OCI-LY7 (cell line): Measurements from ENCODE around the gene SNPH. TPM values are rescaled to one million over a fixed set of nuclear protein-coding genes. Genes with fewer than 3 reads are reported as not detected.
A peak's percentile ranks its signal among the peaks of the same experiment; 100 is the strongest.
"Not testable (repeated sequence)": the region's sequence is repeated elsewhere in the genome, so short reads cannot be mapped to it uniquely, and the experiment has no call there.

Experiments
- Bru-seq: library from RNA; stranded (reverse); fragments of 400-500 nt; gene quantifications from one replicate; lab custom pipeline; 2021; lab: Mats Ljungman, UMichigan
- BruChase-seq, 2 experiments: library from RNA; stranded (reverse); fragments of 400-500 nt; gene quantifications; one replicate each; lab custom pipeline; 2021; lab: Mats Ljungman, UMichigan
- BruUV-seq: library from RNA; stranded (reverse); fragments of 400-500 nt; replicated peaks from 2 replicates; lab custom pipeline; 2021; lab: Mats Ljungman, UMichigan
- CTCF ChIA-PET: fragments of 300-600 bp; sonication (Branson Sonifier 250); formaldehyde crosslinking; loops from one replicate; lab custom pipeline; 2022; ENCODE audit warnings: antibody characterized with exemption; ENCODE audit not compliant: unreplicated experiment; lab: Charles Lee
- POLR2A ChIA-PET: fragments of 300-600 bp; sonication (Branson Sonifier 250); formaldehyde crosslinking; loops from one replicate; lab custom pipeline; 2022; ENCODE audit warnings: antibody characterized with exemption; lab: Charles Lee
- DNase-seq: peaks from one replicate; pipeline ENCODE4 v3.0.0-alpha.2; 2015; ENCODE audit warnings: low spot score
- H2AFZ ChIP-seq: fragments of 200-600 bp; sonication (generic), shearing (Covaris generic); 2 replicates; pipeline ENCODE4 v1.6.1; 2014; ENCODE audit warnings: mild to moderate bottlenecking, antibody characterized with exemption, low read length, moderate library complexity
- H3K27ac ChIP-seq: fragments of 200-600 bp; sonication (generic); 2 replicates; pipeline ENCODE4 v1.5.1; 2014; ENCODE audit warnings: mixed run types, low read depth, mild to moderate bottlenecking, moderate library complexity, low read length, inconsistent platforms; ENCODE audit not compliant: poor library complexity, severe bottlenecking
- H3K36me3 ChIP-seq: fragments of 200-600 bp; sonication (generic); 2 replicates; pipeline ENCODE4 v1.6.1; 2014; ENCODE audit warnings: mild to moderate bottlenecking, antibody characterized with exemption, low read length, moderate library complexity, mixed read lengths; ENCODE audit not compliant: insufficient read depth
- H3K4me1 ChIP-seq: fragments of 200-600 bp; sonication (generic); 2 replicates; pipeline ENCODE4 v1.5.1; 2014; ENCODE audit warnings: mild to moderate bottlenecking, low read length; ENCODE audit not compliant: insufficient read depth, poor library complexity, severe bottlenecking
- H3K4me2 ChIP-seq: fragments of 200-600 bp; sonication (generic); 2 replicates; pipeline ENCODE4 v1.6.1; 2014; ENCODE audit warnings: mild to moderate bottlenecking, low read length
- H3K4me3 ChIP-seq: fragments of 200-600 bp; sonication (generic); 2 replicates; pipeline ENCODE4 v1.5.1; 2014; ENCODE audit warnings: mild to moderate bottlenecking, low read depth, low read length; ENCODE audit not compliant: poor library complexity, severe bottlenecking
- H3K79me2 ChIP-seq: fragments of 200-600 bp; sonication (generic); 2 replicates; pipeline ENCODE4 v1.6.1; 2016; ENCODE audit warnings: low read depth, mild to moderate bottlenecking, low read length, moderate library complexity, mixed read lengths; ENCODE audit not compliant: insufficient read depth
- H3K9me2 ChIP-seq: fragments of 200-600 bp; sonication (generic); 2 replicates; pipeline ENCODE4 v1.6.1; 2016; ENCODE audit warnings: mild to moderate bottlenecking, low read length, mixed read lengths; ENCODE audit not compliant: insufficient read depth
- H3K9me3 ChIP-seq: fragments of 200-600 bp; sonication (generic); 2 replicates; pipeline ENCODE4 v1.6.1; 2014; ENCODE audit warnings: mild to moderate bottlenecking, mixed run types, low read length, mixed read lengths
- H4K20me1 ChIP-seq: fragments of 200-600 bp; sonication (generic); 2 replicates; pipeline ENCODE4 v1.6.1; 2014; ENCODE audit warnings: mild to moderate bottlenecking, antibody characterized with exemption, low read length, moderate library complexity, mixed read lengths; ENCODE audit not compliant: insufficient read depth
- EZH2phosphoT487 ChIP-seq: fragments of 200-600 bp; sonication (generic); IDR thresholded peaks from 2 replicates; pipeline ENCODE4 v1.6.1; 2018; ENCODE audit warnings: low read depth, borderline replicate concordance, mild to moderate bottlenecking, mixed run types, antibody characterized with exemption, low read length, moderate library complexity, mixed read lengths
- intact Hi-C: fragments of 100-400 bp; cut with micrococcal nuclease; formaldehyde crosslinking; loops from one replicate; pipeline ENCODE4 v1.10.0; 2022; ENCODE audit not compliant: unreplicated experiment
- long read RNA-seq: library from polyadenylated mRNA; stranded (forward); transcript quantifications from one replicate; pipeline ENCODE4 v2.0.0, GENCODE V29; 2022
- total RNA-seq, 2 experiments: library from RNA; depleted of rRNA in 1 of 2; stranded (reverse); fragments of >200 nt in 1 of 2; shearing (Covaris generic) in 1 of 2; gene quantifications; 2 replicates each; pipeline ENCODE4 v1.2.3, GENCODE V29; 2014 to 2022
- TF ChIP-seq, protein P1 (sequence below): fragments of 200-600 bp; sonication (generic); conservative IDR thresholded peaks from 2 replicates; pipeline ENCODE4 v1.5.1; 2014; ENCODE audit warnings: mild to moderate bottlenecking, antibody characterized with exemption, low read length, moderate library complexity, mixed read lengths

Gene SNPH
- 0.10 TPM in 1 of 2 replicates, not detected in the other for total RNA-seq (2014; rRNA removed; shearing (Covaris generic))
- total RNA-seq (2022), result not detected in 2 replicates
- Bru-seq, nascent RNA, result not detected
- percentile 14 among the genes with signal in this experiment for BruChase-seq, experiment 1, labeled RNA remaining after a 6-hour chase
- BruChase-seq, experiment 2, labeled RNA remaining after a 2-hour chase, result not detected
- long read RNA-seq, result 0 reads

DNA sequence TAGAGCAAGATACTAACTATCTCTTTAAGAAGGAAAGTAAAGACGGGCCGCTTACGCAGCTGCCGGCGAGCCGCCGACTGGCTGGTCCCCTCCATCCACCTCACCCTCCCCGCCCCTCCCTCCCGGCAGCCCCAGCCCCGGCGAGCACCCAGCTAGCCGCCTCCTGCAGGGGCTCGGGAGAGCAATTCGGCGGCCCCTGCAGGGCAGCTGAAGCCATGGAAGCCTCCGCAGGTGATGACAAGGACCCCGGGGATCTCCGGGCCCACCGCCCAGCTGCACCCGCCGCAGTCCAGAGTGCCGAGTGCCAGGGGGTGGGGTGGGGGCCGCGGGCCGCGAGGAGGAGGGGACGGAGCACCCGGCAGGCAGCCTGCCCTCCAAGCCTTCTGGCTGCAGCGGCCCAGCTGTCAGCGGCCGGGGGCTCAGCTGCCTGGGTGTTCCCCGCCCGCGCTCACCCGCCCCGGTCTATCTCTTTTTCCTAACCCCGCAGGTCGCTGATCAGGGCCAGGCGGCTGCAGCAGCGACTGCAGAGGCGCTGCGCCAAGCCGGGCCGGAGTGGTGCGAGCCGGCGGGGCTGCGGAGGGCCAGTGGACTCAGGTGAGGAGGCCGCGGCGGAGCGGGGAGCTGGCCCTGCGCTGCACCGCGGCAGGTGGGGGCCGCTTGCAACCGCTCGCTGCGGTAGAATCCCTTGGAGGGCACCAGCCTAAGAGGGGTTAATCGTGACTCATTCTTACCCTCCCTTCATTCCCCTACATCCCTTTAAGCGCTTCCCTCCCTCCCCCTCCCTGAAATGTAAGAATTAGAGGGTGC, at the start of gene SNPH:
Gene SNPH (plus strand): TSS at position 128 of the 807 bp plus-strand sequence. CDS start 29,946 bp downstream, outside the sequence.
- no peak for TF ChIP-seq EZH2phosphoT487
- TF ChIP-seq, protein P1, sequence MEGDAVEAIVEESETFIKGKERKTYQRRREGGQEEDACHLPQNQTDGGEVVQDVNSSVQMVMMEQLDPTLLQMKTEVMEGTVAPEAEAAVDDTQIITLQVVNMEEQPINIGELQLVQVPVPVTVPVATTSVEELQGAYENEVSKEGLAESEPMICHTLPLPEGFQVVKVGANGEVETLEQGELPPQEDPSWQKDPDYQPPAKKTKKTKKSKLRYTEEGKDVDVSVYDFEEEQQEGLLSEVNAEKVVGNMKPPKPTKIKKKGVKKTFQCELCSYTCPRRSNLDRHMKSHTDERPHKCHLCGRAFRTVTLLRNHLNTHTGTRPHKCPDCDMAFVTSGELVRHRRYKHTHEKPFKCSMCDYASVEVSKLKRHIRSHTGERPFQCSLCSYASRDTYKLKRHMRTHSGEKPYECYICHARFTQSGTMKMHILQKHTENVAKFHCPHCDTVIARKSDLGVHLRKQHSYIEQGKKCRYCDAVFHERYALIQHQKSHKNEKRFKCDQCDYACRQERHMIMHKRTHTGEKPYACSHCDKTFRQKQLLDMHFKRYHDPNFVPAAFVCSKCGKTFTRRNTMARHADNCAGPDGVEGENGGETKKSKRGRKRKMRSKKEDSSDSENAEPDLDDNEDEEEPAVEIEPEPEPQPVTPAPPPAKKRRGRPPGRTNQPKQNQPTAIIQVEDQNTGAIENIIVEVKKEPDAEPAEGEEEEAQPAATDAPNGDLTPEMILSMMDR, result no peak
- ChIA-PET POLR2A (no interaction called here), CTCF (no interaction called here)
- intact Hi-C loops, result no loop called here
- Histone ChIP-seq H3K9me3 (no peaks in the 10 kb centered on the region), H3K27ac (no peak within 1 kb of the TSS), H3K36me3 (no peaks in the 10 kb centered on the region), H2AFZ (no peak within 1 kb of the TSS), H3K79me2 (no peaks in the 10 kb centered on the region), H4K20me1 (no peaks in the 10 kb centered on the region), H3K4me3 (no peak within 1 kb of the TSS), H3K4me2 (peak within 1 kb of the TSS; percentile 26; the same call in 1 of the 2 replicates), H3K4me1 (no peaks in the 10 kb centered on the region), H3K9me2 (no peaks in the 10 kb centered on the region)
- BruUV-seq, result no TSS peak
- peak; percentile 1 for DNase-seq

DNA sequence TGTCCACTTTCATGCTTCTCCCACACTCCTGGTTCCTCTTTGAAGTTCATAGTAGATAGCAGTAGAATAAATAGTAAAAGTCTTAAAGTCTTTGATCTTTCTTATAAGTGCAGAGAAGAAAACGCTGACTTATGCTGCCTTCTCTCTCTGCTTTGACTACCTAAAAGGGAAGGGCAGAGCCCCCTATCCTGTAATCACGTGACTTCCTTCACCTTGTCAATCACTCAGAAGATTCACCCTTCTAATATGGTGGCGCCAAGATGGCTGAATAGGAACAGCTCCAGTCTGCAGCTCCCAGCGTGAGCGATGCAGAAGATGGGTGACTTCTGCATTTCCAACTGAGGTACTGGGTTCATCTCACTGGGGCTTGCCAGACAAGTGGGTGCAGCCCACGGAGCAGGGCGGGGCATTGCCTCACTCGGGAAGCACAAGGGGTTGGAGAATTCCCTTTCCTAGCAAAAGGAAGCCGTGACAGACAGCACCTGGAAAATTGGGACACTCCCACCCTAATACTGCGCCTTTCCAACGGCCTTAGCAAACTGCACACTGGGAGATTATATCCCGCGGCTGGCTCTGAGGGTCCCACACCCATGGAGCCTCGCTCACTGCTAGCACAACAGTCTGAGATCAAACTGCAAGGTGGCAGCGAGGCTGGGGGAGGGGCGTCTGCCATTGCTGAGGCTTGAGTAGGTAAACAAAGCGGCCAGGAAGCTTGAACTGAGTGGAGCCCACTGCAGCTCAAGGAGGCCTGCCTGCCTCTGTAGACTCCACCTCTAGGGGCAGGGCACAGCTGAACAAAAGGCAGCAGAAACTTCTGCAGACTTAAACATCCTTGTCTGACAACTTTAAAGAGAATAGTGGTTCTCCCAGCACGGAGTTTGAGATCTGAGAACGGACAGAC, 49.3 kb upstream of the SNPH start:
- POLR2A ChIA-PET, BruUV-seq, DNase-seq: not testable (repeated sequence)

DNA sequence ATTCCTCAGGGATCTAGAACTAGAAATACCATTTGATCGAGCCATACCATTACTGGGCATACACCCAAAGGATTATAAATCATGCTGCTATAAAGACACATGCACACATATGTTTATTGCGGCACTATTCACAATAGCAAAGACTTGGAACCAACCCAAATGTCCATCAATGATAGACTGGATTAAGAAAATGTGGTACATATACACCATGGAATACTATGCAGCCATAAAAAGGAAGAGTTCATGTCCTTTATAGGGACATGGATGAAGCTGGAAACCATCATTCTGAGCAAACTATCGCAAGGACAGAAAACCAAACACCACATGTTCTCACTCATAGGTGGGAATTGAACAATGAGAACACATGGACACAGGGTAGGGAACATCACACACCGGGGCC, 43.3 kb upstream of the SNPH start:
- H3K36me3 ChIP-seq, CTCF ChIA-PET, POLR2A ChIA-PET, H3K4me3 ChIP-seq, H2AFZ ChIP-seq, H3K4me2 ChIP-seq, DNase-seq, H3K9me3 ChIP-seq, H3K79me2 ChIP-seq, H3K27ac ChIP-seq, H4K20me1 ChIP-seq, BruUV-seq, H3K9me2 ChIP-seq, H3K4me1 ChIP-seq: not testable (repeated sequence)
- intact Hi-C loops, result loop anchor here (10.0 kb wide), 1 partner anchor 252 kb away; no protein-coding TSS in a partner anchor

More for the DNA sequence above, 49.3 kb upstream of the SNPH start:
- H4K20me1 ChIP-seq, H3K9me3 ChIP-seq, H3K4me3 ChIP-seq, H3K9me2 ChIP-seq, H3K27ac ChIP-seq, H3K4me2 ChIP-seq, H3K79me2 ChIP-seq, H3K36me3 ChIP-seq, H3K4me1 ChIP-seq, CTCF ChIA-PET, H2AFZ ChIP-seq: not testable (repeated sequence)
- intact Hi-C loops, result loop anchor here (10.0 kb wide), 3 partner anchors 132 to 402 kb away; no protein-coding TSS in a partner anchor
